GM23338 (cell line): ENCODE data around the gene TBC1D14. TPM values are rescaled to one million over a fixed set of nuclear protein-coding genes. Genes with fewer than 3 reads are reported as not detected.

Experiments
- ATAC-seq: fragments of 200-7000 bp; cut with Tn5 transposase; 3 replicates; pipeline ENCODE4 v1.9.1; 2020
- DNase-seq: peaks from one replicate; pipeline ENCODE4 v3.0.0-alpha.2; 2015; ENCODE audit warnings: low spot score
- H2AFZ ChIP-seq: fragments of 200-600 bp; sonication (generic); 2 replicates; pipeline ENCODE4 v1.8.0; 2016; ENCODE audit warnings: antibody characterized with exemption, mild to moderate bottlenecking, moderate library complexity
- H3F3A ChIP-seq: fragments of 200-600 bp; sonication (generic); replicated peaks from 2 replicates; pipeline ENCODE4 v1.8.0; 2017; ENCODE audit warnings: antibody characterized with exemption, mixed run types, low read depth
- H3K27ac ChIP-seq: fragments of 200-600 bp; sonication (generic); 2 replicates; pipeline ENCODE4 v1.6.1; 2016; ENCODE audit warnings: low read depth
- H3K27me3 ChIP-seq: fragments of 200-600 bp; sonication (generic); 2 replicates; pipeline ENCODE4 v1.8.0; 2016; ENCODE audit warnings: mild to moderate bottlenecking, mixed run types, moderate library complexity; ENCODE audit not compliant: insufficient read depth
- H3K36me3 ChIP-seq: fragments of 200-600 bp; sonication (generic); 2 replicates; pipeline ENCODE4 v1.8.0; 2016; ENCODE audit warnings: mild to moderate bottlenecking; ENCODE audit not compliant: insufficient read depth
- H3K4me1 ChIP-seq: fragments of 200-600 bp; sonication (generic); 2 replicates; pipeline ENCODE4 v1.8.0; 2016; ENCODE audit warnings: mild to moderate bottlenecking, moderate library complexity; ENCODE audit not compliant: insufficient read depth
- H3K4me2 ChIP-seq: fragments of 200-600 bp; sonication (generic); 2 replicates; pipeline ENCODE4 v1.7.1; 2017; ENCODE audit warnings: mixed run types
- H3K4me3 ChIP-seq: fragments of 200-600 bp; sonication (generic); 2 replicates; pipeline ENCODE4 v1.6.1; 2016; ENCODE audit warnings: mixed run types
- H3K79me2 ChIP-seq: fragments of 200-600 bp; sonication (generic); replicated peaks from 2 replicates; pipeline ENCODE4 v1.8.0; 2017; ENCODE audit warnings: mild to moderate bottlenecking; ENCODE audit not compliant: insufficient read depth
- H3K9me2 ChIP-seq: fragments of 200-600 bp; sonication (generic); 2 replicates; pipeline ENCODE4 v1.8.0; 2017; ENCODE audit not compliant: insufficient read depth
- H4K20me1 ChIP-seq: fragments of 200-600 bp; sonication (generic); replicated peaks from 2 replicates; pipeline ENCODE4 v1.8.0; 2017; ENCODE audit warnings: mild to moderate bottlenecking; ENCODE audit not compliant: insufficient read depth
- H3K27ac Mint-ChIP-seq: 2 replicates; pipeline ENCODE4 v1.8.0; 2020; ENCODE audit warnings: inconsistent platforms, mild to moderate bottlenecking, moderate library complexity, mixed read lengths
- H3K27me3 Mint-ChIP-seq: 3 replicates; pipeline ENCODE4 v1.8.0; 2022; ENCODE audit warnings: low read depth, mild to moderate bottlenecking, moderate library complexity, mixed read lengths, inconsistent platforms; ENCODE audit not compliant: insufficient read depth, poor library complexity
- H3K36me3 Mint-ChIP-seq: 3 replicates; pipeline ENCODE4 v1.8.0; 2021; ENCODE audit warnings: low read depth, mild to moderate bottlenecking, inconsistent platforms, moderate library complexity, mixed read lengths
- H3K4me1 Mint-ChIP-seq: 3 replicates; pipeline ENCODE4 v1.8.0; 2020; ENCODE audit warnings: mild to moderate bottlenecking, inconsistent platforms, mixed read lengths
- H3K4me3 Mint-ChIP-seq: 3 replicates; pipeline ENCODE4 v1.8.0; 2021; ENCODE audit warnings: moderate library complexity, mild to moderate bottlenecking, inconsistent platforms, mixed read lengths
- H3K9me3 Mint-ChIP-seq: 3 replicates; pipeline ENCODE4 v1.8.0; 2020; ENCODE audit warnings: moderate library complexity, mild to moderate bottlenecking, inconsistent platforms, mixed read lengths
- CREB1 ChIP-seq: fragments of 250-450 bp; sonication (Bioruptor Pico); IDR thresholded peaks from 2 replicates; pipeline ENCODE4 v1.5.0; 2020; ENCODE audit warnings: low read depth, mild to moderate bottlenecking, moderate library complexity
- CTCF ChIP-seq, 2 experiments: fragments of 200-600 bp in 1 of 2; sonication (generic) in 1 of 2; conservative IDR thresholded peaks; 2 replicates each; pipeline versions ENCODE4 v1.5.1 to v1.6.1; 2016 to 2017; ENCODE audit warnings: antibody characterized with exemption in 2 of 2, low read depth in 2 of 2, mild to moderate bottlenecking in 2 of 2, moderate library complexity in 1 of 2
- ETS1 ChIP-seq: IDR thresholded peaks from 2 replicates; pipeline ENCODE4 v1.6.1; 2016; ENCODE audit warnings: antibody characterized with exemption
- EZH2 ChIP-seq: fragments of 200-600 bp; sonication (generic); IDR thresholded peaks from one replicate; pipeline ENCODE4 v1.8.0; 2017; ENCODE audit warnings: antibody characterized with exemption, mild to moderate bottlenecking, low read depth; ENCODE audit not compliant: unreplicated experiment
- EZH2phosphoT487 ChIP-seq: fragments of 200-600 bp; sonication (generic); IDR thresholded peaks from one replicate; pipeline ENCODE4 v1.8.1; 2018; ENCODE audit warnings: antibody characterized with exemption; ENCODE audit not compliant: unreplicated experiment
- JUNB ChIP-seq: IDR thresholded peaks from one replicate; pipeline ENCODE4 v1.6.1; 2016; ENCODE audit warnings: antibody characterized with exemption; ENCODE audit not compliant: unreplicated experiment
- NANOG ChIP-seq: IDR thresholded peaks from 2 replicates; pipeline ENCODE4 v1.6.1; 2016; ENCODE audit warnings: antibody characterized with exemption, borderline replicate concordance
- POLR2AphosphoS5 ChIP-seq: IDR thresholded peaks from 2 replicates; pipeline ENCODE4 v1.6.1; 2016; ENCODE audit warnings: antibody characterized with exemption, low read depth
- REST ChIP-seq: IDR thresholded peaks from one replicate; pipeline ENCODE4 v1.6.1; 2018; ENCODE audit warnings: antibody characterized with exemption; ENCODE audit not compliant: unreplicated experiment
- STAT1 ChIP-seq: IDR thresholded peaks from one replicate; pipeline ENCODE4 v1.6.1; 2016; ENCODE audit warnings: antibody characterized with exemption; ENCODE audit not compliant: unreplicated experiment
- ZNF114 ChIP-seq: fragments of 250-450 bp; sonication (Bioruptor Pico); IDR thresholded peaks from 2 replicates; pipeline ENCODE4 v1.5.0; 2020; ENCODE audit warnings: mild to moderate bottlenecking, moderate library complexity
- ZNF331 ChIP-seq: fragments of 250-450 bp; sonication (Bioruptor Pico); IDR thresholded peaks from 2 replicates; pipeline ENCODE4 v1.5.0; 2020; ENCODE audit warnings: low read depth, mild to moderate bottlenecking, moderate library complexity
- ZNF462 ChIP-seq: fragments of 250-450 bp; sonication (Bioruptor Pico); IDR thresholded peaks from 2 replicates; pipeline ENCODE4 v1.5.0; 2020; ENCODE audit warnings: mild to moderate bottlenecking, moderate library complexity
- polyA plus RNA-seq: library from polyadenylated mRNA; unstranded; fragments of >200 nt; fragmentation: Nextera tagmentation; extraction: Ambion mirVana; gene quantifications from 2 replicates; pipeline ENCODE4 v1.2.1, GENCODE V29; 2016
- total RNA-seq: library from RNA; depleted of rRNA; stranded (reverse); fragments of >200 nt; shearing (Covaris generic); gene quantifications from 2 replicates; pipeline ENCODE4 v1.2.3, GENCODE V29; 2014

Gene TBC1D14
- total and polyA plus RNA-seq, 2 experiments from 2014 or later: 18.2 to 59.7 TPM

- no peaks in the 10 kb centered on the region for H3F3A ChIP-seq
- TF ChIP-seq ZNF114 (CRISPR knock-in tag) (no peak), JUNB (no peak), ZNF331 (CRISPR knock-in tag) (no peak), CTCF (conservative IDR thresholded peaks at IDR 0.05; ENCODE audit: low read depth in 2 of 2) (no peak), CREB1 (CRISPR knock-in tag) (no peak), EZH2phosphoT487 (no peak), REST (no peak), STAT1 (no peak), EZH2 (no peak), NANOG (no peak), POLR2AphosphoS5 (no peak), ZNF462 (no peak), ETS1 (no peak)
- H3K4me2 ChIP-seq: no peak overlapping the region
- H3K9me2 ChIP-seq: no peaks in the 10 kb centered on the region
- Mint-ChIP-seq H3K27me3 (peaks cover 9% of the 10 kb centered on the region), H3K9me3 (peaks cover 6% of the 10 kb centered on the region), H3K27ac (no peak overlapping the region), H3K4me1 (no peaks in the 10 kb centered on the region), H3K36me3 (no peaks in the 10 kb centered on the region), H3K4me3 (no peak overlapping the region)
- H3K36me3 ChIP-seq: no peaks in the 10 kb centered on the region
- no peaks in the 10 kb centered on the region for H3K4me1 ChIP-seq
- ATAC-seq (no peak), DNase-seq (no peak)
- no peaks in the 10 kb centered on the region for H4K20me1 ChIP-seq
- H2AFZ ChIP-seq: no peak overlapping the region
- no peak overlapping the region for H3K4me3 ChIP-seq
- H3K27ac ChIP-seq: no peak overlapping the region
- peaks cover 7% of the 10 kb centered on the region; the same call in 1 of the 2 replicates for H3K27me3 ChIP-seq
- H3K79me2 ChIP-seq: no peaks in the 10 kb centered on the region
These were observed 167.7 kb downstream of the TBC1D14 start for GRCh38 chr4:7077371-7077770.
